Hematopoietic multipotent progenitor cell (in vitro differentiated cells): ENCODE data around the gene GPC6. TPM values are rescaled to one million over a fixed set of nuclear protein-coding genes. Genes with fewer than 3 reads are reported as not detected.

Experiments
- DNase-seq, 3 donors: peaks; one replicate each; pipeline ENCODE4 v3.0.0-alpha.2; 2011 to 2015; ENCODE audit warnings: low read depth in 2 of 3, low spot score in 2 of 3
- total RNA-seq: library from RNA; depleted of rRNA; stranded (reverse); fragments of >200 nt; gene quantifications from one replicate; pipeline ENCODE4 v1.2.3, GENCODE V29; 2012

The GPC6 gene
- total RNA-seq, 1 donor = 0.54 TPM

GRCh38 chr13:93364166-93364565, 137.6 kb downstream of the GPC6 start:
- no peak for DNase-seq

- no peak for DNase-seq
Observed at GRCh38 chr13:93368296-93368695, 141.7 kb downstream of the GPC6 start.

DNA sequence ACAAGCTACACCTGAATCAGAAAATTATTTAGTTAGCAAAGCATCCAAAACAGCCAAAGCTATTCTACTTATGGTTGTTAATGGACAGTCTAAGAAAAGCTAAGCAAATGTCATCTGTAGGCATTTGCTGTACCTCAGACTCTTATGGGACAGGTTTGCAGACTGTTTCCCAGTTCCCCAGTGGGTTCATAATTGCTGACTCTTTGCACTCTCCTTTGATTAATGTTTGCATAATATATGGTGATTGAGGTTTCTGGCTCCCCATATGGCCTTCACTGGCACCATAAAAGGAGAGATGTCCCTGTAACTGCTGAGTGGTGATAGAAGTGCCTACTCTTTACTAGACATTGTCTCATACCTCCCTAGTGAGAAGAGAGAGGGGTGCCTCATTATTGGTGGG, 142.1 kb downstream of the GPC6 start:
- DNase-seq = no peak

- DNase-seq = no peak
Observed at GRCh38 chr13:93372856-93373255, 146.2 kb downstream of the GPC6 start.

GRCh38 chr13:93375491-93375890, 148.9 kb downstream of the GPC6 start:
- no peak for DNase-seq

GRCh38 chr13:93377196-93377595, 150.6 kb downstream of the GPC6 start:
- DNase-seq = no peak

DNA sequence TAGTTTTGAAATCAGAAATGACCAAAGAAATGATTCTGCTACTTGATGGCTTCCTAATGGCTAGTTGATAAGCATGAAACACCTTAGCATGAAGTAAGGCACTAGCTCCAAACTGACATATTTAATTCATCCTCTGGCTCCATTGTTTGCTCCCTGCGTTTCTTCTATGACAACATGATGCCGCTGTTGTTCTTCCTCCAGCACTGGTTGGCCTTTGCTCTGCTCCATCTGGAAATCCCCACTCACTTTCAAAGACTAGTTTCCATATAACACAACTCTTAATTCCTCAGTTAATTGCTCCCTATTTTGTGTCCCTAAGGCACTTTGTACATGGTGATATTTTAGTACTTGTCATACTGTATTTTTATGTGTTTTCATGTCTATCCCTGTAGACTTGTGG, 151.6 kb downstream of the GPC6 start:
- DNase-seq = no peak

DNA sequence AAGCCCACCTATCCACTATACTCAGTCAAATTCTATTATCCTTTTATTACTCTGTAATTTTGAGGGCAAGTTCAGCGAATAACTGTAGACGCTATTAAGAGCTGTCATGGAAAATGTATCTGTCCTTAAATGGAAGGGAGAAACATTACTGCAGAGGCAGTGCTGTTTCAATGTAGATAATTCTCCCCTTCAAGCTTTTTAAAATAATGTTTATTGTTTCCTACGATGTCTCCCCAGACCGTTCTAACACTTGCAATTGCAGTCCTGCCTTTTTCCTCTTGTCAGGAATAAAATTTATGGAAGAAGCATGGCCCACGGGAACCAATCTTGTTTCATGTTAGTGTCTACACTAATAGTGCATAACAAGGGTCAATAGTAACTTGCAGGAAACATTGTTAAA, 159.5 kb downstream of the GPC6 start:
- DNase-seq = no peak

DNA sequence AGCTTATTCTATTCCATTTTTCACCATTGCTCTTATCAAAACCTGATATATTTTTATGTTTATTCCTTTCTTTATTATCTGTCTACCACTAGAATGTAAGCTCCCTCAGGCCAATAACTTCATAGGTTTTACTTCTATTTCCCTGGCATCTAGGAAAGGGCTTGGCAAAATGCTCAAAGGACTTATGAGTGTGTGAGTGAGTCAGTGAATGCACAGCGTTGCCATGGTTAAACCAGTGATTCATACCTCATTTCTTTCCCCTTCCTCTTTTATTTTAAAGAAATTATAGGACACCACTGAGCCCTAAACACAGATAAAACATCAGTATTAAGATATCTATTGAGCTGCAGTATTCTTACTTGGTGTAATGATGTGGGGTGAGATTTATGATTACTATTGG, 162.1 kb downstream of the GPC6 start:
- no peak for DNase-seq

DNA sequence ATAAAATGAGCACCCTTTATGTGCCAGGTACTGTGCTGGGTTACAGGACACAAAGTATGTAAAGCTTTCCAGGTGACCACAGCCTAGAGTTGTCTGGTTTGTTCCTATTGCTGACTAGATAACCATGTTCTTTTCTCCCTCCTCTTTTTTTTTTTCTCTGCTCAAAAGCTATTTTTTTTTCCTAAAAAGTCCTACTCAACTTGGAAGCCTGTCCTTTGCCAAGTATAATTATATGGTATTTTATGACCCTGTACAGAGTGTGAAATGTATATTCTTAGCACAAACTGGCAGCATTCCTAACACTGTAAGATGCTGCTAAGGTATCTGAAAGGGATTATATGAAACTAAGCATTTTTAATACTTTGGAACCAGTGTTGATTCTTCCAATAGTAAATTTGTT, 171.0 kb downstream of the GPC6 start:
- no peak for DNase-seq

DNA sequence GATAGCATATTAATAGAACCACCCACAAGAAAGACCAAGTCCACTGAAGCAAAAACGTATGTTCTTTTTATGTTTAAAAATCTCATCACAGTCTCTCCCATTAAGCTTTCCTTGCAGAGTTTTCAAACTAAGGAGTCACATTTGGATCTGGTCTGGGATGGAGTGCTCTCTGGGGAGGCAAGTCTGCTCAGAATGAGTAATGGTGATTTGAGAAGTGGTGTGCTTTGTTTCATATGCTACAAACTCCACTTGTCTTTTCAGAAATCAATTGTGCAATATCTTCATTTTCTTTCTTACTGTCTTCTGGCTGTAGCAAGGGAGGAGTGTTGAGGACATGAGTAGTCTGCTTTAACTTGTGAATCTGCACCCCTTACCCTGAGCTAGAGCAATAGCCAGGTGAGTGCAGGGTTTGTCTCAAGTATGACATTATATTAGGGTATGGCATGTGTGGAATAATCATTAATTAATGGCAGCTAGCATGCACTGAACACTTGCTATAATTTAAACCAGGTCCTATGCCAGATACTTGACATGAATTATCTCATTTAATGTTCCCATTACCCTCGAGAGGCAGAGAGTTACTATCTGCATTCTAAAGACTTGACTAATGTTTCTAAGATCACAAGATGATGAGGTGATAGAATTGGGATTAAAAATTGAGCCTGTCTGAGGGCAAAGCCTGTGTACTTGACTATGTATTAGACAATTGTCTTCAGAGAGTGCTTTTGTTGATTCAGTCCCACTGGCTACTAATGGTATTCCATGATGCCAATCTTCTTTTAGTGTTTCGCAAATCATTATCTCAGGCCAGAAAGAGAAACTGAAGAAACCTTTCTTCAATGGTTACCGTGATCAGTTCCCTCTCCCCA, 171.8 kb downstream of the GPC6 start:
- DNase-seq = no peak

DNA sequence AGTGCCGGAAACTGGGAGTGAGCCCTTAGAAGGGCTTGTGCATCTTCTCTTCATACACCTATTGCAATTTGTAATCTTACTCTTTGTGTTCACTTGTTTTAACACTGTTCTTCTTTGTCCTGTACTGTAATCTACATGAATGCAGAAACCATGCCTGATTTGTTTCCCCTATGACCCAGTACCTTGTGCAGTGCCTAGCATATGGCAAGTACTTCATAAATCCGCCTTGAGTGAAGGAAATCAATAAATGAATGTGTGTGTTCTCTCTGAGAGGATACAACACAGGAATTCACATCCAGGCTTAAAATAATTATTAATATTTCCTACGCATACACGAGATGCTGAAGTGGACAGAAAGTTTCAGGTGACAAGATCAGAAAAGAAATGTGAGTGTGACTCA, 172.6 kb downstream of the GPC6 start:
- no peak for DNase-seq

DNA sequence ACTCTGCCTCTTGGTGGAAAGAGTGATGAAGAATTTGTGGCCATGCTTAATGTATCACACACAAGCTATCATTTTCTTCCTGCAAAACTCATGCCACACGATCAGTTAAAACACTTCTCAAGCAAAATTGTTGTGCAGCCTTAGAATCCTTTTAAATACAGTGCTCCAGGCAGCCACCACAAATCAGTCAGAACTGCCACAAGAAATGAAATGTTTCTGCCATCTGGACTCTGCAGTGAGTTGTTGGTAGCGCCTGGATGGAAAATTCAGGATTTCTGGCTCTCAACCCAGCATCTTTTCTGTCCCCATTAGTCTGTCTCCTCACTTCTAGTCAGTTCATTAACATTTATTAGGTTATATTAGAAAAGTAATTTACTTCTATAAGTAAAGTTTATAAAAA, 179.5 kb downstream of the GPC6 start:
- DNase-seq = no peak

- DNase-seq = no peak
Observed at GRCh38 chr13:93407551-93407950, 180.9 kb downstream of the GPC6 start.

GRCh38 chr13:93409001-93409400, 182.4 kb downstream of the GPC6 start:
- DNase-seq = no peak

DNA sequence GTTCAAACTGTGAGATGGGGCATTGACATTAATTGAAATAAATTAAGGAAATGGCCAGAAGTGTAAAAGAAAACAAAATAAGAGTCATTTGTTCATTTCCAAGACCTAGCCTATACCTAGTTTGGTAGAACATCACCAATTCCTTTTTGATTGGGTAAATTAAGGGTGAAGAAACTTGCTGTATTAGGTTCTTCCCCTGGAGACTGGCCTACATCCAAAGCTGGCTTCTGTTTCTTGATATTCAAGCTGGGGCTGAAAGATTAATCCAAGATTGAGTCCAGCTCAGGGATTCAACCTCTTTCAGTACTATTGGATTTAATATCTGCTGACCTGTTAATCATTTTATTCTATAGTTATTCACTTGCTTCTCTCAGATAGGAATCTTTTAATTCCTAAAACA, 183.2 kb downstream of the GPC6 start:
- DNase-seq = no peak

- DNase-seq = no peak
Observed at GRCh38 chr13:93411186-93411680, 184.6 kb downstream of the GPC6 start.

DNA sequence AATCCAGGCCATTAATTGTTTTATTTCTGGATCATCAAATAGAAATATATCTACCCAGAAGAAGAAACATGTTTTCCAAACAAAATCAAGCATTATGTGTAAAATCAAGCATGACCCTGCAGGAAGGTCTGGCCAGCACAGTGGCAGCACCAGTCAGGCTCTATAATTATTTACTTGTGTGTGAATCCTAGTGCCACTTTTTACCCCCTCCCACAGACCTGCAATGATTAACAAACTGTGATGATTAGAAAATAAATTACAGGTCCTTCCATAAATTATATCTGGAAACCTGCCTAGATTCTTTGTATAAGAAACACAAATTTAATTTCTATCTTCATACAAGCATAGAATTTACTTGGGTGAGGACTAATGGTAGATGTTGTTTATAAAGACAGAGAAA, 186.1 kb downstream of the GPC6 start:
- no peak for DNase-seq

- DNase-seq = no peak
Observed at GRCh38 chr13:93413972-93414717, 187.5 kb downstream of the GPC6 start.

DNA sequence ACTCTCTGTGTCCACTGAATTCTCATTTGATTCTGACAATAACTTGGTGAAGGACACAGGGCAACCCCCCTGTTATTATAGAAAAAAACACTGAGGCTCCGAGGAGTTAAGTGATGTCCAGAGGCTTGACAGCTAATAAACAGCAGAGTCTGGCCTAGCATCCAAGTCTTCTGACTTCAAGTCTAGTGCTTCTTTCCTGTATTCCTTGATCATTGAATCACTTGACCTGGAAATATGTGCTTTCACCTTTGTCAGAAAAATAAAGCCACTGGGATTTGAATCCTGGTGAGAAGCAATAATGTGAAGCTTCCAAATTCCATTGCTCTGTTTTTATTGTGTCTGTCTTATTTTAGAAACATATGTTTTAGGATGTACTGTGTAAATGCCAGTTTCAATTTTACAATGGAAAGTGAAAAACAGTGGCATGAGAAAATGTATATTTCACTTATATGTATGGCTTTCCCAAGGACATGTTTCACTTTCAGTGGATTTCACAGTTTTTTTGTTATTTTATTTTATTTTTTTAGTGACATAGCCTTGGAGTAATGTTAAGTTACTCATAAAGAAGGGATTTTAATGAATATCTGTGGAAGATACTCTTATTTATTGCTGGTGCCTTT, 190.2 kb downstream of the GPC6 start:
- no peak for DNase-seq

DNA sequence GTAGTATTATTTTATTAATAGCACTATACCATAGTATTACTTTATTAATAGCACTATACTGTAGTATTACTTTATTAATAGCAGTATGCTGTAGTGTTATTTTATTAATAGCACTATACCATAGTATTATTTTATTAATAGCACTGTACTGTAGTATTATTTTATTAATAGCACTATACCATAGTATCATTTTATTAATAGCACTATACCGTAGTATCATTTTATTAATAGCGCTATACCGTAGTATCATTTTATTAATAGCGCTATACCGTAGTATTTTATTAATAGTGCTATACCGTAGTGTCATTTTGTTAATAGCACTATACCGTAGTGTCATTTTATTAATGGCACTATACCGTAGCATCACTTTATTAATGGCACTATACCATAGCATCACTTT, 191.8 kb downstream of the GPC6 start:
- DNase-seq = no peak

- DNase-seq = no peak
Observed at GRCh38 chr13:93420206-93420605, 193.6 kb downstream of the GPC6 start.
